Activated B cell treated with CpG ODN at 0.5 μM for 24 hours (primary cell): ENCODE results near the gene DBET. TPM values are rescaled to one million over a fixed set of nuclear protein-coding genes. Genes with fewer than 3 reads are reported as not detected.
"Not testable (repeated sequence)": the region's sequence is repeated elsewhere in the genome, so short reads cannot be mapped to it uniquely, and the experiment has no call there.

Experiments
- ATAC-seq: fragments of 200-7000 bp; cut with Tn5 transposase; one replicate; pipeline ENCODE4 v1.10.0; 2021; ENCODE audit warnings: low read depth, mild to moderate bottlenecking, moderate library complexity
- CTCF ChIA-PET: fragments of 350-600 bp; sonication (Branson Sonifier 250); formaldehyde crosslinking; loops from one replicate; lab custom pipeline; 2021; ENCODE audit warnings: antibody characterized with exemption; lab: Charles Lee
- POLR2A ChIA-PET: fragments of 350-600 bp; sonication (Branson Sonifier 250); formaldehyde crosslinking; loops from one replicate; lab custom pipeline; 2021; ENCODE audit warnings: antibody characterized with exemption; lab: Charles Lee
- DNase-seq: peaks from one replicate; pipeline ENCODE4 v3.0.0; 2022
- H3K27ac Mint-ChIP-seq: one replicate; pipeline ENCODE4 v1.8.0; 2020; ENCODE audit warnings: mixed read lengths
- H3K27me3 Mint-ChIP-seq: one replicate; pipeline ENCODE4 v1.8.0; 2021; ENCODE audit warnings: mixed read lengths
- H3K36me3 Mint-ChIP-seq: one replicate; pipeline ENCODE4 v1.8.0; 2021; ENCODE audit warnings: low read depth, mixed read lengths
- H3K4me1 Mint-ChIP-seq: one replicate; pipeline ENCODE4 v1.8.0; 2021; ENCODE audit warnings: mixed read lengths
- H3K4me3 Mint-ChIP-seq: one replicate; pipeline ENCODE4 v1.8.0; 2020; ENCODE audit warnings: mild to moderate bottlenecking, mixed read lengths
- H3K9me3 Mint-ChIP-seq: one replicate; pipeline ENCODE4 v1.8.0; 2020; ENCODE audit warnings: mixed read lengths
- CTCF ChIP-seq: fragments of 200-600 bp; IDR thresholded peaks from one replicate; pipeline ENCODE4 v1.8.0; 2022; ENCODE audit warnings: antibody characterized with exemption, mild to moderate bottlenecking
- intact Hi-C: fragments of 100-400 bp; cut with micrococcal nuclease; formaldehyde crosslinking; loops from one replicate; pipeline ENCODE4 v1.15.1; 2024
- total RNA-seq: library from RNA; stranded (reverse); gene quantifications from 2 replicates; pipeline ENCODE4 v1.2.3, GENCODE V29; 2022

The DBET gene
- total RNA-seq, 1 donor from 2014 or later: not detected

DNA sequence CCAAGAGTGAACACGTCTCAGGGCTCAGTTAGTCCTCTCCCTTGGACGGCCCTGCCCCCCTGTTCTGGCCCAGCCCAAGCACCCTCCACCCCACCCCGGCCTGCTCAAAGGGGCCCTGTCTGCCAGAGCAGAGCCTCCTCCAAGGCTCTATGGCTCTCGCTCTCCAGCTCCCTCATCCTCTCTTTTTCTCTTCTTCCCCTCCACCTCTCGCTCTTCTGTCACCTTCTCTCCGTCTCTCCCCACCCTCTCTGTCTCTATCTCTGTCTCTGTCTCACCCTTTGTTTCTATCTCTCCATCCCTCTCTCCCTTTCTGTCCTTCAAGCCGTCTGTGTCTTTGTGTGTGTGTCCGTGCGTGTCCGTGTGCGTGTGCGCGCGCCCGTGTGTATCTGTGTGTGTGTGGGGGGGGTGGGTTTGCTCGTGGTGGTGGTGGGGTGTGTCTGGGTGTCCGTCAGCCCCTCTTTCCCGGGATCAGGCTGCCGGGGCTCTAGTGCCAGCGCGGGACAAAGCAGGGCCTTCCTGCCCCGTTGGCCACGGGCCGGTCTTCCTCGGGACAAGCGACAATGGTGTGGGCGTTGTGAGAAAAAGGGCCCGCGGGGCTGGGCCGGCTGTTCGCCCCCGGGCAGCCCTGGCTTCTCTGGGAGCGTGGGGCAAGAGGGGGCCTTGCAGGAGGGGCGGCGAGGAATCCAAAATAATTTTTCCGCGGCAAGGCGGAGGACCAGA lies 45.9 kb upstream of the DBET start:
- Mint-ChIP-seq H3K9me3 (peaks cover 6% of the 10 kb centered on the region), H3K4me3 (no peak overlapping the region), H3K36me3 (no peaks in the 10 kb centered on the region), H3K27me3 (peaks cover 57% of the 10 kb centered on the region), H3K27ac (peak overlapping the region; percentile 65), H3K4me1 (peaks cover 23% of the 10 kb centered on the region)
- TF ChIP-seq CTCF: no peak
- CTCF ChIA-PET: no interaction called here
- POLR2A ChIA-PET: no interaction called here
- ATAC-seq (no peak), DNase-seq (no peak)
- intact Hi-C loops: no loop called here

DNA sequence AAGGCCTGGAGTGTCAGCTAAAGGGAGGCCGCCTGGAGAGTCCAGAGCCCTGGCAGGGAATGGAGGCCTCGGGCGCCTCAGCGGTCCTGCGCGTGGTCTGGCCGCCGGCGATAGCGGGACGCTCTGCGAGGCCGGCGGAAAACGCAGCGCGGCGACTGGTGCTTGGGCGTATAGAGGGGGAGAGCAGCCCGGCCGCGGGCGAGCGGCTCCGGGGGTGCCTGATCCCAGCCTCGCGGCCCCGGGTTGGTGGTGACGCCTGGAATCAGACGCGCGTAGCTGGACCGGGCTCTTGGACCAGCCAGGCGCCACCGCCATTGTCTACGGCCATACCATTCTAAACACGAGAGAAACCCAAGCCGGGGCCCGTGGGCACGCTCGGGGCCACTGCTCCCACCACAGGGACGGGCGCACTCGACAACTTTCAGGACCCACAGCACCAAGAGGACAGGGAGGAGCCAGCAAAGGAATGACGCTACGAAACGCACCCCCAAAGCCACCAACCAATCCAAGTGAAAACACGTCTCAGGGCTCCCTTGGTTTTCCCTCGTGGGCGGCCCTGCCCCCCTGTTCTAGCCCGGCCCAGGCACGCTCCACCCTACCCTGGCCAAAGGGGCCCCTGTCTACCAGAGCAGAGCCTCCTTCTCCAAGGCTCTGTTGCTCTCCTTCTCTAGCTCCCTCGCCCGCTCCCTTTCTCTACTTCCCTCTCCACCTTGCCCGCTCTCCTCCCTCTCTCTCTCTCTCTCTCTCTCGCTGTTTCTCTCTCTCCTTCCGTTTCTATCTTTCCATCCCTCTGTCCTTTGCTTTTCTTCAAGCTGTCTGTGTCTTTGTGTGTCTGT lies 45.1 kb upstream of the DBET start:
- H3K4me1 Mint-ChIP-seq: peaks cover 23% of the 10 kb centered on the region
- ChIA-PET CTCF (no interaction called here), POLR2A (no interaction called here)
- intact Hi-C loops: no loop called here
- H3K27ac Mint-ChIP-seq: no peak overlapping the region
- H3K9me3 Mint-ChIP-seq: peaks cover 2% of the 10 kb centered on the region
- TF ChIP-seq CTCF: no peak
- peak overlapping the region; percentile 1 for H3K4me3 Mint-ChIP-seq
- H3K27me3 Mint-ChIP-seq: peaks cover 49% of the 10 kb centered on the region
- DNase-seq (no peak), ATAC-seq (no peak)
- no peaks in the 10 kb centered on the region for H3K36me3 Mint-ChIP-seq

- Mint-ChIP-seq H3K4me3 (peak overlapping the region; percentile 1), H3K4me1 (peaks cover 21% of the 10 kb centered on the region), H3K27me3 (peaks cover 46% of the 10 kb centered on the region)
- POLR2A ChIA-PET, CTCF ChIA-PET, H3K27ac Mint-ChIP-seq, ATAC-seq, DNase-seq, H3K36me3 Mint-ChIP-seq, H3K9me3 Mint-ChIP-seq, intact Hi-C loops: not testable (repeated sequence)
Measured at GRCh38 chr4:190019859-190020463, 44.3 kb upstream of the DBET start.

DNA sequence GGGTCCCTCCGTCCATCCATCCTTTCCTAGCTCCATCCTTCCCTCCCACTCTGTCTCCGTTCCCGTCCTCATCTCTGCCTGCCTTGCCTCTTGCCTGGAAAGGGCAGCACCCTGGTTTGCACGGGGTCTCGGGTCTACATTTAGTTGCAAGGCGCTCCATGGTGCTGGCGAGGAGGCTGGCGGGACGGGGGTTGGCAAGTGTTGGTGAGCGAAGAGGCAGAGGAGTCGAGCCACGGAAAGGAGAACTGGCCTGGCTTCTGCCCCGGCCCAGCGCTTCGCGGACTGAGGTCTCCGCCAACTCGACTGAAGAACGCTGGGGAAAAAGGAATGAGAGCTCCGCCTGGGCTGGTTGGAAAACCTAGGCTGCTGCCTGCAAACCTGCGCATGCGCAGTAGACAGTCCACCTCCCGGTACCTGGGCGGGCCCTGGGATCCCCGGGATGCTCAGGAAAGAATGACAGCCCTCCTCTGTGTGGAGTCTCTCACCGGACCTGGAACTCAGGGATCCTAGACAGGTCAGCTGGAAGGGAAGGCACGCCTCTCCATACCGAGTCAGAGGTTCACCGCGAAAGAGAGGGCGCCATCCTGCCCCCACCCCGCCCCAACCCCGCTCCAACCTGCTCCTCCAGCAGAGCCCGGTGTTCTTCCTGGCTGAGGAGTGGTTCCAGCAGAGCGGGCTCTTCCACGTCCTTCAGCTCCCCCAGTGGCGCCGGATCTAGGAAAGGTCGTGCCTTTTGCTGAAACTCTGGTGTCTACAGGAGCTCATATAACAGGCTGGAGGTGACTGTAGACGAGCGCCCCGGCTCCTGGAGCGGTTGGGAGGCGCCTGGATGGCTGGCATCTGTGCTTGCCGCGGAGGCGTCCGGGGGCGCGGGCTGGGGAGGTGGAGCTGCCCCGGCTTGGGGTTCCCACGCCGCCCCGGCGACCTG lies 43.2 kb upstream of the DBET start:
- no peak for TF ChIP-seq CTCF
- peaks cover 2% of the 10 kb centered on the region for H3K9me3 Mint-ChIP-seq
- H3K27ac Mint-ChIP-seq: peak overlapping the region; percentile 35
- peak overlapping the region; percentile 53 for H3K4me3 Mint-ChIP-seq
- intact Hi-C loops: no loop called here
- DNase-seq (peak; percentile 15), ATAC-seq (peak; percentile 25)
- peaks cover 21% of the 10 kb centered on the region for H3K4me1 Mint-ChIP-seq
- ChIA-PET CTCF (no interaction called here), POLR2A (no interaction called here)
- peaks cover 43% of the 10 kb centered on the region for H3K27me3 Mint-ChIP-seq
- no peaks in the 10 kb centered on the region for H3K36me3 Mint-ChIP-seq

GRCh38 chr4:190021973-190022372 lies 42.3 kb upstream of the DBET start:
- POLR2A ChIA-PET, CTCF ChIA-PET, H3K27ac Mint-ChIP-seq: not testable (repeated sequence)

DNA sequence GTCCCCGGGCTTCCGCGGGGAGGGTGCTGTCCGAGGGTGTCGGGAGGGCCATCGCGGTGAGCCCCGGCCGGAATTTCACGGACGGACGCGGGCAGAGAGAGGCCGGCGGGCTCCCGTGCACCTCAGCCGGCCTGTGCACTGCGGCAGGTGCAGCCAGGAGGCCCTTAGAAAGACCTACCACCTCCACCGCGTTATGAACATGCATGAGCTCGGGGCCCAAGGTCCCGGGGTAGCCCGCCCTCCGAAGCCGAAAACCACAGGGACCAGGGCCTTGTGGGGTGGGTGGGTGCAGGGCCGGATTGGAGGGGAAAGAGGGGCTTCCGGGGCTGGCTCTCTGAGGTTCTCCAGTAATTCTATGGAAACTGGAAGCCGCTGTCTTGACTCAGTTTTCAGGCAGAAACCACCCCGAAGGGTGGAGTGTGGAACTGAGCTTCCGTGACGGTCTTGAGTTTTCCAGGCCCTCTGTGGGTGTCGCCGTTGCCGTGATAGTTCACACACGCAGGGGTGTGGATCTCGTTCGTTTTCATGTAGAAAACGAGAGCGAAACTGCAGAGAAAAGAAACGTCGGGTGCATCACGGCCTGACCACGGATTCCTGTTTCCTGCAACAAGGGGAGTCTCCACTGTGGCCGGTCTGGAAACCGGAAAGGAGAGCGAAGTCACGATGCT lies 41.6 kb upstream of the DBET start:
- CTCF ChIA-PET, POLR2A ChIA-PET, ATAC-seq, intact Hi-C loops, H3K9me3 Mint-ChIP-seq, H3K36me3 Mint-ChIP-seq, H3K27ac Mint-ChIP-seq: not testable (repeated sequence)
- peaks cover 29% of the 10 kb centered on the region for H3K27me3 Mint-ChIP-seq
- peak overlapping the region; percentile 68 for H3K4me3 Mint-ChIP-seq
- H3K4me1 Mint-ChIP-seq: peaks cover 21% of the 10 kb centered on the region
- peak; percentile 14 for DNase-seq

More at GRCh38 chr4:190021973-190022372, 42.3 kb upstream of the DBET start:
- H3K4me3 Mint-ChIP-seq, H3K9me3 Mint-ChIP-seq, H3K36me3 Mint-ChIP-seq, intact Hi-C loops, DNase-seq, ATAC-seq: not testable (repeated sequence)
- peaks cover 21% of the 10 kb centered on the region for H3K4me1 Mint-ChIP-seq
- peaks cover 34% of the 10 kb centered on the region for H3K27me3 Mint-ChIP-seq

- intact Hi-C loops, H3K4me3 Mint-ChIP-seq, ATAC-seq, H3K9me3 Mint-ChIP-seq, H3K27ac Mint-ChIP-seq, H3K27me3 Mint-ChIP-seq, H3K36me3 Mint-ChIP-seq, POLR2A ChIA-PET, H3K4me1 Mint-ChIP-seq, CTCF ChIA-PET, DNase-seq: not testable (repeated sequence)
Measured at GRCh38 chr4:190027156-190027555, 37.1 kb upstream of the DBET start, which contains the start of gene FRG2. Gene FRG2, minus strand, starts transcription at chr4:190027256. Its CDS starts 52 bp downstream, at chr4:190027204.

DNA sequence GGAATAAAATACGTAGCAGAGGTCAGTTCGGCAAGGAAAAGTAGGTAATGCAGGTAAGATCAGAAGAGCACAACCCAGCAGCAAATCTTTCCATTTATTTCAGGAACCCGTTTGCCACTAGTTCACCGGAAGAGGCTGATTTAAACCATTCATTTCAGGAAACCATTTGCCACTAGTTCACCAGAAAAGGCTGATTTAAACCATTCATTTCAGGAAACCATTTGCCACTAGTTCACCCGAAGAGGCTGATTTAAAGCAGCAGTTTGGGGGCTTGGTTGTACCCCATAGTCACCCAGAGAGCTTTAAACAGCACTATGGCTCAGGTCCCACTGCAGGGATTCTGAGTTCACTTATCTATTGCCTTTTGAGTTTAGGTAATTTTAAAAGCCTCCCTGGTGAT lies 33.0 kb upstream of the DBET start:
- H3K4me1 Mint-ChIP-seq, DNase-seq, intact Hi-C loops, H3K36me3 Mint-ChIP-seq, CTCF ChIA-PET, H3K27ac Mint-ChIP-seq, ATAC-seq, POLR2A ChIA-PET, H3K27me3 Mint-ChIP-seq, H3K4me3 Mint-ChIP-seq, H3K9me3 Mint-ChIP-seq: not testable (repeated sequence)
